Measurements from ENCODE around the gene ATAD2B.
"Not testable (repeated sequence)": the region's sequence is repeated elsewhere in the genome, so short reads cannot be mapped to it uniquely, and the experiment has no call there.

Gene ATAD2B

GRCh38 chr2:23723029-23723428, 203.9 kb downstream of the ATAD2B start:
- DNase-seq = not testable (repeated sequence)

- DNase-seq = no peak
Observed at GRCh38 chr2:23722255-23722654, 204.7 kb downstream of the ATAD2B start.

- no peak for DNase-seq
Observed at GRCh38 chr2:23721454-23721826, 205.5 kb downstream of the ATAD2B start.

- no peak for DNase-seq
Observed at GRCh38 chr2:23720705-23721453, 206.0 kb downstream of the ATAD2B start.

- no peak for DNase-seq
Observed at GRCh38 chr2:23719716-23720115, 207.2 kb downstream of the ATAD2B start.

GRCh38 chr2:23718931-23719700, 207.8 kb downstream of the ATAD2B start:
- DNase-seq = no peak

- no peak for DNase-seq
Observed at GRCh38 chr2:23713351-23713750, 213.6 kb downstream of the ATAD2B start.

GRCh38 chr2:23712756-23713151, 214.2 kb downstream of the ATAD2B start:
- no peak for DNase-seq

- no peak for DNase-seq
Observed at GRCh38 chr2:23711979-23712755, 214.8 kb downstream of the ATAD2B start.

- no peak for DNase-seq
Observed at GRCh38 chr2:23709311-23709710, 217.6 kb downstream of the ATAD2B start.

GRCh38 chr2:23708771-23709170, 218.2 kb downstream of the ATAD2B start:
- no peak for DNase-seq

- DNase-seq = no peak
Observed at GRCh38 chr2:23707096-23707495, 219.8 kb downstream of the ATAD2B start.

- DNase-seq = no peak
Observed at GRCh38 chr2:23706613-23707078, 220.3 kb downstream of the ATAD2B start.

- DNase-seq = no peak
Observed at GRCh38 chr2:23705771-23706612, 220.9 kb downstream of the ATAD2B start.

- DNase-seq = no peak
Observed at GRCh38 chr2:23703583-23704385, 223.1 kb downstream of the ATAD2B start.

- no peak for DNase-seq
Observed at GRCh38 chr2:23703037-23703582, 223.8 kb downstream of the ATAD2B start.

GRCh38 chr2:23700627-23701026, 226.3 kb downstream of the ATAD2B start:
- DNase-seq = no peak

- DNase-seq = no peak
Observed at GRCh38 chr2:23699580-23699925, 227.4 kb downstream of the ATAD2B start.

- DNase-seq = no peak
Observed at GRCh38 chr2:23698721-23699579, 228.0 kb downstream of the ATAD2B start.

Data from CD4-positive, alpha-beta T cell treated with Interleukin-4 for 4 hours (primary cell).